SKM-1 treated with dmso at 0.1 percent for 144 hours (cell line): ENCODE results near the gene ODC1.
"Not testable (repeated sequence)": the region's sequence is repeated elsewhere in the genome, so short reads cannot be mapped to it uniquely, and the experiment has no call there.

Experiments
- DNase-seq: peaks from one replicate; lab custom pipeline; 2025; ENCODE audit not compliant: unreplicated experiment; lab: John Stamatoyannopoulos, UW

ODC1 gene

DNA sequence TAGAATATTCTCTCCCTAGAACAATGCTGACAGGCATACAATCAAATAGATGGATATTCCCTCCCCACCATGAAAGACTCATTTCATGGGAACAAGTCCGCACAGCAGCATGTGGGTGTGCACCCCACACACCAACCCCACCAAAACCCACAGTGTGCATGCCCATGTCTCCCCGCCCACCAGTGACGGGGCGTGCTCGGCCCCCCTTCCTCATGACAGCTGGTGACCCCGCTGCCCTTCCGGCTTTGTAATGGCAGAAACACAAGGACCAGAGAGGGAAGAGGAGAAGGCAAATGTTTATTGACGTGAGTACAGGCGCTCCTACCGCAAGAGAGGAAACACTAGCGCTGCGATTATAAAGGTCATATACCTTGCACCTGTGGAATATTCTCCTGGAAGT lies 30.8 kb upstream of the ODC1 start:
- no peak for DNase-seq

- no peak for DNase-seq
Measured at GRCh38 chr2:10478298-10478625, 30.1 kb upstream of the ODC1 start.

DNA sequence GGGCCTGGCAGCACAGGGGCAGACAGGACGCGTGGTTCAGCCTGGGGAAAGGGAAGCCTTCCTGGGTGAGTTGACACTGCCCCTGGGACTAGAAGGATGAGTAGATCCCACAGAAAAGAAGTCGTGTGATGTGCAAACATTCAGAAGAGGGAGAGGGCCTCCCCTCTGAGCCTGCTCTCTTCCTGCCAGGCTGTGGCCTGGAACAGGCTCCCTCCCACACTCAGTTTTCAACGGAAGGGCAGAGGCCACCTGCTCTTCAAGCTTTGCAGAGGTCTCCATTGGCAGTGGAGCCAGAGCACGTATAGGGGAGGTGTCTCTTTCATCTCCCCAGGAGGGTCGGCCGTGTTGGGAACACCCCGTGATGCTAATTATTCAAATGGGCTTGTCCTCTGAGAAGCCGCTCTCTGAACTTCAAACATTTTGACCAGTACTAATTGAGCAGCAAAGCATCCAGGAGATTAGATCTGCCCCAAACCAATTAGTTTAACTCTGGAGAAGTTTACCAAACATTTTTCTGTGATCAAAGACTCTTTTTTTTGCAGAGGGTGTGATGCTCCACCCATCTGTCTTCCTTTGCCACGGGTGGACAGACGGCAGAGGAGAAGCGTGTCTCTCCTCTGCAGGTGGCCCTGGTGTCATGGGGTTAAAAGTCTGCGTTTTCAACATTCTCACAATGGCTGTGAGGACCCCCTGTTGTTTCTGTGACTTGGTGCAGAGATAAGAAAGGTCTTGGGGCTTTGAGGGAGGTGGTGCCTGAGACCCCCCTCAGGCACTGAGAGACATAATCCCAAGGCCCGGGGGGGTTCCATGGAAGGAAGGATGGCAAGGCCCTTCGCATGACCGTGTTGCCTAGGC lies 29.5 kb upstream of the ODC1 start:
- DNase-seq, result no peak

DNA sequence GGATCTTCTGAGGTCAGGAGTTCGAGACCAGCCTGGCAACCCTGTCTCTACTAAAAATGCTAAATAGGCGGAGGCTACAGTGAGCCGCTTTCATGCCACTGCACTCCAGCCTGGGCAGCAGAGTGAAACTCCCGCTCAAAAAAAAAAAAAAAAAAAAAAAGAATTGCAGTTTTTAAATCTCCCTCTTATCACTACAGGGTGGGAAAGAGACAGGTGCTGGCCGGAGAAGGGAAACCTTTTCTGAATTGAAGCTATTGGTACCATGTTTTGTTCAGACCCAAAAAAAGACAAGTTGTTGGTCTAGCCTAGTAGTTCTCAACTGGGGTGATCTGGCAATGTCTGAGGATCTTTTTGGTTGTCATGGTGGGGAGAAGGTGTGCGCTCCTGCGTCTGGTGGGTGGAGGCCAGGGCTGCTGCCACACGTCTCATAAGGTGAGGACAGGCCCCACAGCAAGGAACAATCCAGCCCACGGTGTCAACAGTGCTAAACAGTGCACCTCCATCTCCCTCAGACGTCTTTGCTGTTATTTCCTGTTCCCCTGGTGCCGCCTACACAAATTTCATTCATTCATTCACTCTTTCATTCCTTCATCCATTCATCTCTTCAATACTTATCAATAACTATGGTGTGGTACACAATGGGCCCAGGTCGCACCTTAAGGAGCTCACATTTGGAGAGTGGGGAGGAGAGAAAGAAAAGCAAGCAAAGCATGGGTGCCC lies 28.8 kb upstream of the ODC1 start:
- no peak for DNase-seq

- no peak for DNase-seq
Measured at GRCh38 chr2:10475811-10476660, 27.9 kb upstream of the ODC1 start.

- DNase-seq, result no peak
Measured at GRCh38 chr2:10475221-10475722, 27.1 kb upstream of the ODC1 start.

GRCh38 chr2:10473121-10473756 lies 25.1 kb upstream of the ODC1 start:
- no peak for DNase-seq

DNA sequence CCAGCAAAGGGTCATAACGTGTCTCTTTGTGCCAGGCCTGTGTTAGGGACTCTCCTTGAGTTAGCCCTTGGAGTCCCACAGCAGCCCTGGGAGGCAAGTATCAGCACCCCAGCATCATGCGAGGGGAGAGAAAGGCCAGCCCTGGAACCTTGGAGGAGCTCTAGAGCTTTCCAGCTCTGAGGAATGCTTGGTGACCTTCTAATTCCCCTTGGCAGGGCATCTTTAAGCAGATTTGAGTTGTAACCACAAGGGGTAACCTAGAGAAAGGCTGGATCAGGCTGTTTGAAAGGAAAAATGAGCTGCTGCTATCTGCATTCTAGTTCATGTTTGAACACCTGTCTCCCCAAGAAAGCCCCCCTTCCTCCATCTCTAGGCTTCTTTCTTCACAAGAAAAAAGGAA lies 23.8 kb upstream of the ODC1 start:
- no peak for DNase-seq

GRCh38 chr2:10471046-10471571 lies 23.0 kb upstream of the ODC1 start:
- DNase-seq, result no peak

- no peak for DNase-seq
Measured at GRCh38 chr2:10469955-10470608, 22.0 kb upstream of the ODC1 start.

DNA sequence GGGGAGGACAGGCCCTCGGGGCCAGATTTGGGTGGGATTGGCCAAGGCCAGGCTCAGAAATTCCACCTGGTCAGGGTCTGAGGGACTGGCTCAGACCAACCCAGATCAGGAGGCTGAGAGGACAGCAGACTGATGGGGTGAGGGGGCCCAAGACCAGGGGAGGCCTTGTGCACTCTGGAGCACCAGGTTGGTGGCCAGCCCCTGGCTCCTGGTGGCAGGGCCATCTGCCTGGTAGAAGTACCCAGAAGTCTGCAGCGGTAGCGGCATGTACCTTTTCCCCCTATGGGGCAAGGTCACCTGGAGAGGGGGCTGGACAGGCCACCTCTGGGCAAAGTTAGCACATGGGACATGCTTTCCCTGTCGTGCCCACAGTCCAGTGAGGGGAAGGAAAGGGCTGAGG lies 21.2 kb upstream of the ODC1 start:
- no peak for DNase-seq

GRCh38 chr2:10467401-10467800 lies 19.3 kb upstream of the ODC1 start:
- no peak for DNase-seq

DNA sequence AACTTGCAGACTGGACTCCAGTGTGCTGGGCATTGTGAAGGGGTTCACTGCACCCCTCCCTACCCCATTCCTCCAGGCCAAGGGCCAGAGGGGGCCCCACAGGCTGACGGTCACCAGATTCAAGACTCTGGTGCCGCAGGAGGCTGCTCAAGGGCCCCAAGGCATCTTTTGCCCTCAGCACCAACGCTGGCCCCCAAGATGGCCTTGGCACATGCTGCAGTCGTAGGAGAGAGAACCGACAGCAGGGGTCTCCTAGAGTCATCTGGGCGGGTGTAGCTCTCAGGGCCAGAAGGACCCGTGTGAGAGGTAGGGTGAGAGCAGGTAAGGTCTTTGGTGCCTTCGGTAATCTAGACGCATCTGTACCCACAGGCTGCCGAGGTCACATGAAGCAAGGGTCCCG lies 18.7 kb upstream of the ODC1 start:
- DNase-seq, result no peak

DNA sequence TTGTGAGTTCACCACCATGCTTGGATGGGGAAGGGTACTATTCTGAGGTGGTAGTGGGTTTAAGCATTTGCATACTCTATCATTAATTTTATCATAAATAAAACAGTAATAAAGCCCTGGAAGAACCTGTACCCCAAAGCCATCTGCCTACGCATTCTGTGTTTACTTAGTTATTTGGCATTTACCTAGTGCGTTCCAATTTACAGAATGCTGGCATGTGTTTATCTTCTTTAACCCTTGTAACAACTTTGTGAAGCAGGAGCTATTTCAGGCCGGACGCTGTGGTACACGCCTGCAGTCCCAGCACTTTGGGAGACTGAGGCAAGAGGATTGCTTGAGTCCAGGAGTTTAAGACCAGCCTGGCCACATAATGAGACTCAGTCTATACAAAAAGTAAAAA lies 17.8 kb upstream of the ODC1 start:
- DNase-seq, result no peak

DNA sequence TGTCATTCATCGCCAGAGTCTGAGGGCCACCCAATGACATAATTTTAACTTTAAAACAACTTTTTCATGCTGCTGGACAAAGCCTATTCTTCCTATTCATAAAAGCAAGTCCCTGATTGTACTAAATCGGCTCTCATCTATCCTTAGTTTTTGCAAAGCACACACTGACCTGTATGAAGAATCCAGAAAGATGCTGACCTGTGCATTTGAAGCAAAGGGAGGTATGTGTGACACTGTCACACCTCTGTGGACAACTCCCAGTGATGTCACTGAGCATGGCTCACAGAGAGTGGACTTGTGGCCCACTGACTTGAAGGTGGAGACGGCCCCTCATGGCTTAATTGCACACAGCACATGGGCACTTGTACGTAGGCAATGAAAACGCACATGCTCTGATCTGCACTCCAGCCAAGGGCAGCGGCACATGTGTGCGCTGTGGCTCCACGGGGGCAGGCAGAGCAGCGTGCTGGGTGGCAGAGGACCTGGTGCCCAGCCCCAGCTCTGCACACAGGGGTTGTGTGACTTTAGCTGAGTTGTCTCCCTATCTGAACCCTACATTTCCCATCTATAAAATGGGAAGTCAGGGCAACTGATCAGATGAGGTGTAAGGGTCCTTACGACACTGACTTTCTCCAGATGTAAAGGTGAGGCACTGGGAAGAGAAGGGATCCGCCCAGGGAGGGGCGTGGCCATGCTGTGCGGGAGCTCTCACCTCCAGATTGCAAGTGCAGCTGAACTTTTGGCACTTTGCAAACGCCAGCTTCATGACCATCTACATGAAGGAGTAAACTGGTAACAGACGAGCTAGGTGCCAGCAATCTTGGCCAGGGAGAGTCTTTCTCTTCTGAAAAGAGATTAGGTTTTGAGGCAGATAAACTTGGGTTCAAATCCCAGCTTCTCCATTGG lies 14.3 kb upstream of the ODC1 start:
- DNase-seq, result no peak

- DNase-seq, result no peak
Measured at GRCh38 chr2:10460366-10460796, 12.3 kb upstream of the ODC1 start.

DNA sequence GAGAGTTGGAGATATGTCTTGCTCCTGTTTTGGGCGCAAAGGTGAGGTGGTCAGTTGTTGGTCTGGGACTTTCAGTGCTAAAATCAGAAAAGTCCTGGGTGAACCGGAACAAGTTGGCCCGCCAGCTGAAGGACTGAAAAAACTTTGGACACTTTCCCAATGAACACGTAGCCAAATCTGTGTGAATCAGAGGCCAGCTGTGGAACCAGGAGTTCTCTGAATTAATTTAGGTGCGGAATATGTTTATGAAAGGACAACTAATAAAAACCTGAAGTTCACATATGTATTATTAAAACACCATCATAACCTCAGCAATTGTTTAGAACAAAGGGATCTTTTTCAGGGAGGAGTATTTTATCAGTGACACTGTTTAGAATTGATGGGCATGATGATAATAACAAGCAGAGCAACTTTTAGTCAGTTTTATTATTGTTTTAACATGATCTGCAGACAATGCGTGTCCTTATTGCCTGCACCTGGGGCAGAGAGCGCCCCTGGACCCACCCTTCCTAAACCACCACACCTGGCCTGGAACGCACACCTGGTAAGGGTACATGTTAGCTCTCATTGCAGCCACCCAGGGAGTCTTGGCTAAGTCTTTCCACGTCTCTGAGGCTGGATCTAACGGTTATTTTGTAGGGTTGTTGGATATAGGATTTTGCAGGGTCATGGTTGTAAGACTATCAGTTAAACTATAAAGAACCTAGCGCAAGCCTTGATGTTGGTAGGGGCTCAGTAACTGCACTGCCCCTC lies 9.9 kb upstream of the ODC1 start:
- no peak for DNase-seq

- not testable (repeated sequence) for DNase-seq
Measured at GRCh38 chr2:10457195-10457594, 9.1 kb upstream of the ODC1 start.

DNA sequence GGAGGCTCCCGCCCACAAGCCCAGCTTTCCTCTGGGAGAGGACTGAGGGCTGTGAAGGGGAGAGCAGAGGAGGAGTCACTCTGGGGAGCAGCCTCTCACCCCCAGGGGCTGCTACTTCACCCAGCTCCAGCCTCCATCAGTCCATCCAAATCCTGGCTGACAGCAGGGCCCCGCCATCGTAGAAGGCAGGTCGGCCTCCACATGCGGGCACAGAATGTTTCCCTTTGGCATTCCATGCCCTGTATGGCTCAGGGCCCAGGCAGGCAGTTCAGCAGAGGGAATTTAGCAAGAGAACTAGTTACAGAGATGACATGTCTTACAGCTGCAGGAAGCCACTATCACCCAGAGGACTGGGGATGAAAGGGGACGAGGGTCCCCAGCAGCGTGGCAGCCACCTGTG lies 6.4 kb upstream of the ODC1 start:
- no peak for DNase-seq
